GM19193 (cell line): ENCODE measurements around the gene RIMBP3C.
A peak's percentile ranks its signal among the peaks of the same experiment; 100 is the strongest.

Source experiments
- POLR2A ChIP-seq: IDR thresholded peaks from 4 replicates; pipeline ENCODE4 v1.6.1; 2011; ENCODE audit not compliant: insufficient read depth, insufficient read length; ENCODE audit errors: extremely low read depth

The RIMBP3C gene

GRCh38 chr22:21573750-21574494, 22.7 kb upstream of the RIMBP3C start:
- no peak for TF ChIP-seq POLR2A

- no peak for TF ChIP-seq POLR2A
These were observed 22.1 kb upstream of the RIMBP3C start for GRCh38 chr22:21573293-21573734.

- no peak for TF ChIP-seq POLR2A
These were observed 20.4 kb upstream of the RIMBP3C start for GRCh38 chr22:21571679-21572078.

GRCh38 chr22:21570398-21570797, 19.1 kb upstream of the RIMBP3C start:
- no peak for TF ChIP-seq POLR2A

GRCh38 chr22:21569459-21570170, 18.4 kb upstream of the RIMBP3C start:
- TF ChIP-seq POLR2A, result no peak

- TF ChIP-seq POLR2A, result no peak
These were observed 17.2 kb upstream of the RIMBP3C start for GRCh38 chr22:21568347-21569075.

GRCh38 chr22:21567456-21568346, 16.4 kb upstream of the RIMBP3C start, which contains the start of gene UBE2L3:
Gene UBE2L3, plus strand, starts transcription at chr22:21567714. Its CDS starts 31 bp downstream, at chr22:21567745.
- TF ChIP-seq POLR2A, result peak; percentile 82

GRCh38 chr22:21564411-21564810, 13.2 kb upstream of the RIMBP3C start:
- no peak for TF ChIP-seq POLR2A

- TF ChIP-seq POLR2A, result no peak
These were observed 12.7 kb upstream of the RIMBP3C start for GRCh38 chr22:21563912-21564311.
